WTC11 (cell line): Measurements from ENCODE around the gene NEDD4. TPM values are rescaled to one million over a fixed set of nuclear protein-coding genes. Genes with fewer than 3 reads are reported as not detected.

ENCODE experiments used
- ATAC-seq: fragments of 200-7000 bp; cut with Tn5 transposase; 2 replicates; pipeline ENCODE4 v1.10.0; 2021; ENCODE audit warnings: mild to moderate bottlenecking, moderate library complexity
- CTCF ChIA-PET: fragments of 300-600 bp; sonication (Branson Sonifier 250); formaldehyde crosslinking; loops from one replicate; lab custom pipeline; 2021; ENCODE audit warnings: antibody characterized with exemption; lab: Charles Lee
- POLR2A ChIA-PET: fragments of 350-600 bp; sonication (Branson Sonifier 250); formaldehyde crosslinking; loops from one replicate; lab custom pipeline; 2021; ENCODE audit warnings: antibody characterized with exemption; lab: Charles Lee
- DNase-seq: peaks from one replicate; pipeline ENCODE4 v3.0.0; 2021; ENCODE audit warnings: low spot score
- H3K27ac Mint-ChIP-seq: 2 replicates; pipeline ENCODE4 v1.8.0; 2021; ENCODE audit warnings: mixed read lengths
- H3K27me3 Mint-ChIP-seq: 2 replicates; pipeline ENCODE4 v1.8.0; 2021; ENCODE audit warnings: low read depth, mild to moderate bottlenecking, moderate library complexity, mixed read lengths
- H3K36me3 Mint-ChIP-seq: 2 replicates; pipeline ENCODE4 v1.8.0; 2021; ENCODE audit warnings: mixed read lengths
- H3K4me1 Mint-ChIP-seq: 2 replicates; pipeline ENCODE4 v1.8.0; 2022; ENCODE audit warnings: mixed read lengths
- H3K4me3 Mint-ChIP-seq: 2 replicates; pipeline ENCODE4 v1.8.0; 2021; ENCODE audit warnings: mild to moderate bottlenecking, moderate library complexity, mixed read lengths
- H3K9me3 Mint-ChIP-seq: 2 replicates; pipeline ENCODE4 v1.8.0; 2021; ENCODE audit warnings: mixed read lengths
- ATF1 ChIP-seq: sonication (generic); formaldehyde crosslinking; IDR thresholded peaks from 2 replicates; pipeline ENCODE4 v1.8.1; 2023; ENCODE audit warnings: mild to moderate bottlenecking, moderate library complexity, missing genetic modification reagents
- CREB1 ChIP-seq: sonication (generic); formaldehyde crosslinking; IDR thresholded peaks from 2 replicates; pipeline ENCODE4 v1.8.0; 2023; ENCODE audit warnings: mild to moderate bottlenecking, missing genetic modification reagents
- ESRRA ChIP-seq: sonication (generic); formaldehyde crosslinking; IDR thresholded peaks from 2 replicates; pipeline ENCODE4 v1.8.1; 2022; ENCODE audit warnings: mild to moderate bottlenecking, missing genetic modification reagents, borderline replicate concordance
- ETV6 ChIP-seq: sonication (generic); formaldehyde crosslinking; IDR thresholded peaks from 2 replicates; pipeline ENCODE4 v1.8.1; 2022; ENCODE audit warnings: mild to moderate bottlenecking, missing genetic modification reagents
- FOXJ3 ChIP-seq: sonication (generic); formaldehyde crosslinking; IDR thresholded peaks from 2 replicates; pipeline ENCODE4 v1.9.0; 2021; ENCODE audit warnings: missing genetic modification reagents, mild to moderate bottlenecking, borderline replicate concordance
- FOXP4 ChIP-seq: sonication (generic); formaldehyde crosslinking; IDR thresholded peaks from 2 replicates; pipeline ENCODE4 v1.8.0; 2022; ENCODE audit warnings: mild to moderate bottlenecking, missing genetic modification reagents
- JUN ChIP-seq: sonication (generic); formaldehyde crosslinking; IDR thresholded peaks from 2 replicates; pipeline ENCODE4 v1.8.0; 2023; ENCODE audit warnings: mild to moderate bottlenecking, missing genetic modification reagents
- KAT7 ChIP-seq: sonication (generic); formaldehyde crosslinking; IDR thresholded peaks from 2 replicates; pipeline ENCODE4 v1.8.1; 2023; ENCODE audit warnings: missing genetic modification reagents, mild to moderate bottlenecking, borderline replicate concordance
- MXD4 ChIP-seq: fragments of 250-450 bp; sonication (Bioruptor Pico); IDR thresholded peaks from 2 replicates; pipeline ENCODE4 v1.8.0; 2021; ENCODE audit warnings: mild to moderate bottlenecking, moderate library complexity, borderline replicate concordance
- MYBL2 ChIP-seq: sonication (generic); formaldehyde crosslinking; IDR thresholded peaks from 2 replicates; pipeline ENCODE4 v1.8.1; 2023; ENCODE audit warnings: mild to moderate bottlenecking, moderate library complexity, missing genetic modification reagents
- NR2C2 ChIP-seq: sonication (generic); formaldehyde crosslinking; IDR thresholded peaks from 2 replicates; pipeline ENCODE4 v1.8.0; 2022; ENCODE audit warnings: mild to moderate bottlenecking, missing genetic modification reagents
- NR3C1 ChIP-seq: sonication (generic); formaldehyde crosslinking; conservative IDR thresholded peaks from 2 replicates; pipeline ENCODE4 v1.8.1; 2023; ENCODE audit warnings: low read depth, mild to moderate bottlenecking, missing genetic modification reagents
- OVOL2 ChIP-seq: fragments of 250-450 bp; sonication (Bioruptor Pico); IDR thresholded peaks from 2 replicates; pipeline ENCODE4 v1.9.0; 2021; ENCODE audit warnings: mild to moderate bottlenecking, borderline replicate concordance
- PREB ChIP-seq: sonication (generic); formaldehyde crosslinking; IDR thresholded peaks from 2 replicates; pipeline ENCODE4 v1.8.1; 2022; ENCODE audit warnings: mild to moderate bottlenecking, missing genetic modification reagents, moderate library complexity, borderline replicate concordance
- RORB ChIP-seq: fragments of 250-450 bp; sonication (Bioruptor Pico); IDR thresholded peaks from 2 replicates; pipeline ENCODE4 v1.9.0; 2021; ENCODE audit warnings: mild to moderate bottlenecking
- SMAD4 ChIP-seq: sonication (generic); formaldehyde crosslinking; IDR thresholded peaks from 2 replicates; pipeline ENCODE4 v1.8.0; 2022; ENCODE audit warnings: mild to moderate bottlenecking, missing genetic modification reagents
- SOX15 ChIP-seq: fragments of 250-450 bp; sonication (Bioruptor Pico); IDR thresholded peaks from 2 replicates; pipeline ENCODE4 v1.9.0; 2021; ENCODE audit warnings: mild to moderate bottlenecking
- TCF7 ChIP-seq: sonication (generic); formaldehyde crosslinking; IDR thresholded peaks from 2 replicates; pipeline ENCODE4 v1.8.0; 2022; ENCODE audit warnings: mild to moderate bottlenecking, low read depth, missing genetic modification reagents, moderate library complexity
- TEAD1 ChIP-seq: sonication (generic); formaldehyde crosslinking; IDR thresholded peaks from 2 replicates; pipeline ENCODE4 v1.8.0; 2022; ENCODE audit warnings: mild to moderate bottlenecking, missing genetic modification reagents
- TP53 ChIP-seq: sonication (generic); formaldehyde crosslinking; IDR thresholded peaks from 2 replicates; pipeline ENCODE4 v1.8.1; 2023; ENCODE audit warnings: mild to moderate bottlenecking, missing genetic modification reagents
- USF2 ChIP-seq: sonication (generic); formaldehyde crosslinking; IDR thresholded peaks from 2 replicates; pipeline ENCODE4 v1.8.1; 2023; ENCODE audit warnings: mild to moderate bottlenecking, missing genetic modification reagents, moderate library complexity
- ZBTB21 ChIP-seq: sonication (generic); formaldehyde crosslinking; IDR thresholded peaks from 2 replicates; pipeline ENCODE4 v1.8.1; 2023; ENCODE audit warnings: mild to moderate bottlenecking, missing genetic modification reagents, borderline replicate concordance
- ZNF416 ChIP-seq: fragments of 250-450 bp; sonication (Bioruptor Pico); IDR thresholded peaks from 2 replicates; pipeline ENCODE4 v1.9.0; 2021; ENCODE audit warnings: mild to moderate bottlenecking, inconsistent platforms
- ZNF512 ChIP-seq: sonication (generic); formaldehyde crosslinking; IDR thresholded peaks from 2 replicates; pipeline ENCODE4 v1.8.1; 2022; ENCODE audit warnings: missing genetic modification reagents, borderline replicate concordance
- ZNF671 ChIP-seq: fragments of 250-450 bp; sonication (Bioruptor Pico); IDR thresholded peaks from 2 replicates; pipeline ENCODE4 v1.8.0; 2021; ENCODE audit warnings: mild to moderate bottlenecking
- total RNA-seq: library from RNA; stranded (reverse); gene quantifications from 3 replicates; pipeline ENCODE4 v1.2.3, GENCODE V29; 2021
- TF ChIP-seq, protein P1 (sequence below): sonication (generic); formaldehyde crosslinking; IDR thresholded peaks from 2 replicates; pipeline ENCODE4 v1.8.1; 2023; ENCODE audit warnings: mild to moderate bottlenecking, missing genetic modification reagents, moderate library complexity

Gene NEDD4
- total RNA-seq, 1 experiment from 2014 or later: 4.5 TPM

DNA sequence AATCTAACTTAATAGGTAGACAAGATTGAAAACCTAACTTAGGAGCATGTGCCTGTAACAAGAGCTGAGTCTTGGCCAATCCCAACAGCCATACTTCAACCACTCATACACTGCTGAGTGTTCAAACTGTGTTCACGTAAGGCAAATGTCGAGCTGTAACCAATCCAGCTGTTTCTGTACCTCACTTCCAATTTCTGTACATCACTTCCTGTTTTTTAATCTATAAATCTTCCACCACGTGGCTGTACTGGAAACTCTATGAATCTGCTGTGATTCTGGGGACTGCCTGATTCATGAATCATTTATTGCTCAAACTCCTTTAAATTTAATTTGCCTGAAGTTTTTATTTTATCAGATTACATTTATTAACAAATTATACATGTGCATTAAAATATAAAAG, 44.6 kb upstream of the NEDD4 start:
- peaks cover 7% of the 10 kb centered on the region for H3K4me1 Mint-ChIP-seq
- ChIA-PET POLR2A (no interaction called here), CTCF (no interaction called here)
- no peak for TF ChIP-seq FOXJ3
- no peak for TF ChIP-seq SOX15 (CRISPR knock-in tag)
- H3K27me3 Mint-ChIP-seq: no peaks in the 10 kb centered on the region
- no peak overlapping the region for H3K4me3 Mint-ChIP-seq
- ATAC-seq: no peak
- no peaks in the 10 kb centered on the region; the same call in 1 of the 2 replicates for H3K9me3 Mint-ChIP-seq
- no peaks in the 10 kb centered on the region for H3K36me3 Mint-ChIP-seq
- DNase-seq: no peak
- no peak overlapping the region for H3K27ac Mint-ChIP-seq

- CTCF ChIA-PET: no interaction called here
- POLR2A ChIA-PET: no interaction called here
- Mint-ChIP-seq H3K4me3 (no peak overlapping the region), H3K4me1 (peaks cover 2% of the 10 kb centered on the region; the same call in 1 of the 2 replicates), H3K27me3 (no peaks in the 10 kb centered on the region), H3K27ac (no peak overlapping the region), H3K36me3 (no peaks in the 10 kb centered on the region), H3K9me3 (no peaks in the 10 kb centered on the region; the same call in 1 of the 2 replicates)
- DNase-seq (no peak), ATAC-seq (no peak)
- no peak for TF ChIP-seq RORB (CRISPR knock-in tag)
Observed at GRCh38 chr15:56036546-56037067, 43.2 kb upstream of the NEDD4 start.

- ATAC-seq (no peak), DNase-seq (no peak)
- POLR2A ChIA-PET: no interaction called here
- TF ChIP-seq TCF7 (CRISPR knock-in tag) (no peak), PREB (no peak), SOX15 (CRISPR knock-in tag) (no peak), ATF1 (CRISPR knock-in tag) (no peak), USF2 (no peak), JUN (no peak), TEAD1 (no peak), MYBL2 (CRISPR knock-in tag) (no peak), ZBTB21 (CRISPR knock-in tag) (no peak), OVOL2 (CRISPR knock-in tag) (no peak), ZNF416 (no peak)
- TF ChIP-seq, all 79 proteins: peak for 0
- Mint-ChIP-seq H3K4me1 (no peaks in the 10 kb centered on the region), H3K27ac (no peak overlapping the region), H3K9me3 (no peaks in the 10 kb centered on the region; the same call in 1 of the 2 replicates), H3K36me3 (no peaks in the 10 kb centered on the region), H3K27me3 (no peaks in the 10 kb centered on the region), H3K4me3 (no peak overlapping the region)
- CTCF ChIA-PET: no interaction called here
Observed at GRCh38 chr15:56035166-56035565, 41.8 kb upstream of the NEDD4 start.

DNA sequence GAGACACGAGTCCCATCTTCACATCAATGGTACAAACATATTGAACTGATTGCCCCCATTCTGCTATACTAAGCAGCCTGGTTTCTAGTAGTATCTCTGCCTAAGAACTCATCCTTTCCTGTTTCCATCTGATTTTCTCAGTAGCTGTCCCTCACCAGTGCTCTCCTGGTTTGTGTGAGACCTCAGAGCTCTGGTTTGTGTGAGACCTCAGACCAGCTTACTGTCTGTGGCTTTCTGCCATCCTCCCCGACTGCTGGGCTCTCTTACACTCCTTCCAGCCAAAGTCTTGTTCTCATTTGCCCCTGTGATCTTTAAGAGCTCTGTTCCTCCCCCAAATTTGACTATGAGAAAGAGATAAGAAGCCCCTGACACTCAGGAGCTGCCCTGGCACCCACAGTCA, 41.1 kb upstream of the NEDD4 start:
- ChIA-PET POLR2A (no interaction called here), CTCF (no interaction called here)
- no peaks in the 10 kb centered on the region for H3K4me1 Mint-ChIP-seq
- H3K27me3 Mint-ChIP-seq: no peaks in the 10 kb centered on the region
- no peak overlapping the region for H3K27ac Mint-ChIP-seq
- TF ChIP-seq ZNF416: no peak
- TF ChIP-seq ESRRA (CRISPR knock-in tag): no peak
- TF ChIP-seq, protein P1, sequence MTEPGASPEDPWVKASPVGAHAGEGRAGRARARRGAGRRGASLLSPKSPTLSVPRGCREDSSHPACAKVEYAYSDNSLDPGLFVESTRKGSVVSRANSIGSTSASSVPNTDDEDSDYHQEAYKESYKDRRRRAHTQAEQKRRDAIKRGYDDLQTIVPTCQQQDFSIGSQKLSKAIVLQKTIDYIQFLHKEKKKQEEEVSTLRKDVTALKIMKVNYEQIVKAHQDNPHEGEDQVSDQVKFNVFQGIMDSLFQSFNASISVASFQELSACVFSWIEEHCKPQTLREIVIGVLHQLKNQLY (CRISPR knock-in tag): no peak
- no peak for TF ChIP-seq ZNF512
- TF ChIP-seq ZNF671 (CRISPR knock-in tag): no peak
- TF ChIP-seq KAT7 (CRISPR knock-in tag): no peak
- no peak for TF ChIP-seq ETV6 (CRISPR knock-in tag)
- TF ChIP-seq NR2C2 (CRISPR knock-in tag): no peak
- TF ChIP-seq CREB1 (CRISPR knock-in tag): no peak
- no peak for TF ChIP-seq ATF1 (CRISPR knock-in tag)
- no peak for TF ChIP-seq TP53 (CRISPR knock-in tag)
- no peak for TF ChIP-seq TCF7 (CRISPR knock-in tag)
- TF ChIP-seq FOXP4 (CRISPR knock-in tag): no peak
- no peak for TF ChIP-seq SMAD4 (CRISPR knock-in tag)
- no peak for TF ChIP-seq OVOL2 (CRISPR knock-in tag)
- no peak for TF ChIP-seq NR3C1
- no peak for TF ChIP-seq MXD4
- TF ChIP-seq, all 79 proteins: peak for 0
- DNase-seq (no peak), ATAC-seq (no peak)
- H3K4me3 Mint-ChIP-seq: no peak overlapping the region
- H3K36me3 Mint-ChIP-seq: no peaks in the 10 kb centered on the region
- H3K9me3 Mint-ChIP-seq: no peaks in the 10 kb centered on the region; the same call in 1 of the 2 replicates
